ENCODE measurements around the gene TNFRSF8.

DNA sequence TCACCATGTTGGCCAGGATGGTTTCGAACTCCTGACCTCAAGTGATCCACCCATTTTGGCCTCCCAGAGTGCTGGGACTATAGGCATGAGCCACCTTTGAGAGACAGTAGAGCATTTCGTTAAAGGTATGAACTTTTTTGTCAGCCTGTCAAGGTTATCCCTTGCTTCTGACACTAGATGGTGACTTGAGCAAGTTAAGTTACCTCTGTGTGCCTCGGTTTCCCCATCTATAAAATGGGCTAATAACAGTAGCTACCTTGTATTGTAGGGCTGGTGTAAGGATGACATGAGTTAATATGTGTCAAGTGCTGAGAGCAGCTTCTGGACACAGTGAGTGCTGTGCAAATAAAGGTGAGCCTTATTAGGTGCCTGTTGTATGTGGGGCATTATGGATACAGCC is 8.8 kb downstream of the TNFRSF8 start:
- TF ChIP-seq EZH2 (IDR thresholded peaks at IDR 0.05; ENCODE audit: low read length) (no peak), CTCF (optimal IDR thresholded peaks at IDR 0.05 in 1 of 3, IDR thresholded peaks at IDR 0.05 in 1 of 3, conservative IDR thresholded peaks at IDR 0.05 in 1 of 3; ENCODE audit: extremely low read depth in 1 of 3, insufficient read depth in 2 of 3, low read length in 3 of 3) (no peak)

All from keratinocyte (primary cell).